Esophagus muscularis mucosa (tissue), 4 donors: Measurements from ENCODE around the gene HOXC11.

ENCODE experiments used
- EP300 ChIP-seq: sonication (generic); formaldehyde crosslinking; IDR thresholded peaks from one replicate; pipeline ENCODE4 v1.6.1; 2017; ENCODE audit warnings: antibody characterized with exemption
- POLR2A ChIP-seq: fragments of 450-650 bp; IDR thresholded peaks from one replicate; pipeline ENCODE4 v1.6.1; 2017; ENCODE audit warnings: antibody characterized with exemption, moderate library complexity, mild to moderate bottlenecking, low read depth
- TF ChIP-seq, protein P1 (sequence below), 3 experiments: fragments of 200-600 bp in 2 of 3; fragments of 450-650 bp in 1 of 3; sonication (generic) in 2 of 3; IDR thresholded peaks; one replicate each; pipeline ENCODE4 v1.5.1; 2017 to 2019; ENCODE audit warnings: antibody characterized with exemption in 3 of 3, mild to moderate bottlenecking in 2 of 3, moderate library complexity in 1 of 3

DNA sequence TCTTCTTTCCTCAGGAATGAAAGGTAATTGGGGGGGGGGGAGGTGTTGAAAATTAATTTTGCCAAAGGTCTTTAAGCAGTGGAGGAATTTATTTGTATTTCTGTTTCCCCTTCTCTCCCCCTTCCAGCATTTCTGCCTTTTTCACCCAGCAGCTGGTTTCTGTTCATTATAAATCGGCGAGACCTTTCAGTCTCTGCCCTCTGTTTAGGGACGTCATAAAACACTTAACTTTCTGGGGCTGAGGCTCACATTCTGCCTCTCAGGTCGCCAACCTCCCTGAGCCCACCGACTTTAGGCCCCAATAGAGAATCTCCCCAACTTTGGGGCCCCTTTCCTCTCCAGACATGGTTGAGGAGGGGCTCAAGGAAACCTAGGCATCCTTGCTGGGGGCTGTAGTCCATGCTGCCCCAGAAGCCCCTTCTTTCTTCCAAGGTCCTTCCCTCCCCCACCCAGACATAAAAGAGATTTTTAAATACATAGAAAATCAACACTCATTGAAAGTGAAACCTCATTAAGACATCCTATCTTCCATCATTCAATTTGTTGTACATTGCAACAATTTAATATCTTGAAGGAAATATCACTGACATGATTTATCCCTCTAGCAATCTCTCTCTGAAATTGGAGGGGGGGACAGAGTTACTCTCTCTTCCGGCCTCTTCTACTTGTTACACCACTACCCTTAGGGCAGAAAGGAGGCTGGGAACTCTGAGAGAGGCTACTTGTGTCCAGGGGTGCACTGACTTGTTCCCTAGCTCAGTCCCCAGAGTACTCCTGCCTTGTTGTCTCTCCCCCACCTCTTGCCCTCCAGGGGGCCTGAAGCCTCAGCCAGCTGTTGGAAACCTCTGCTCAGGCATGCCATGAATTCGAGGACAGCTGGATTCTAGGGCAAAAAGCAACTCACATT, 52.8 kb downstream of the HOXC11 start:
- TF ChIP-seq EP300 (no peak), POLR2A (no peak)
- TF ChIP-seq, protein P1, sequence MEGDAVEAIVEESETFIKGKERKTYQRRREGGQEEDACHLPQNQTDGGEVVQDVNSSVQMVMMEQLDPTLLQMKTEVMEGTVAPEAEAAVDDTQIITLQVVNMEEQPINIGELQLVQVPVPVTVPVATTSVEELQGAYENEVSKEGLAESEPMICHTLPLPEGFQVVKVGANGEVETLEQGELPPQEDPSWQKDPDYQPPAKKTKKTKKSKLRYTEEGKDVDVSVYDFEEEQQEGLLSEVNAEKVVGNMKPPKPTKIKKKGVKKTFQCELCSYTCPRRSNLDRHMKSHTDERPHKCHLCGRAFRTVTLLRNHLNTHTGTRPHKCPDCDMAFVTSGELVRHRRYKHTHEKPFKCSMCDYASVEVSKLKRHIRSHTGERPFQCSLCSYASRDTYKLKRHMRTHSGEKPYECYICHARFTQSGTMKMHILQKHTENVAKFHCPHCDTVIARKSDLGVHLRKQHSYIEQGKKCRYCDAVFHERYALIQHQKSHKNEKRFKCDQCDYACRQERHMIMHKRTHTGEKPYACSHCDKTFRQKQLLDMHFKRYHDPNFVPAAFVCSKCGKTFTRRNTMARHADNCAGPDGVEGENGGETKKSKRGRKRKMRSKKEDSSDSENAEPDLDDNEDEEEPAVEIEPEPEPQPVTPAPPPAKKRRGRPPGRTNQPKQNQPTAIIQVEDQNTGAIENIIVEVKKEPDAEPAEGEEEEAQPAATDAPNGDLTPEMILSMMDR (IDR thresholded peaks at IDR 0.05), result no peak
